GM12872 (cell line): ENCODE results near the gene COLEC12.

Experiments used
- TF ChIP-seq, protein P1 (sequence below): IDR thresholded peaks from 3 replicates; pipeline ENCODE4 v1.5.1; 2011; ENCODE audit warnings: low read depth, mild to moderate bottlenecking, low read length, moderate library complexity; ENCODE audit not compliant: insufficient read depth

Gene COLEC12

DNA sequence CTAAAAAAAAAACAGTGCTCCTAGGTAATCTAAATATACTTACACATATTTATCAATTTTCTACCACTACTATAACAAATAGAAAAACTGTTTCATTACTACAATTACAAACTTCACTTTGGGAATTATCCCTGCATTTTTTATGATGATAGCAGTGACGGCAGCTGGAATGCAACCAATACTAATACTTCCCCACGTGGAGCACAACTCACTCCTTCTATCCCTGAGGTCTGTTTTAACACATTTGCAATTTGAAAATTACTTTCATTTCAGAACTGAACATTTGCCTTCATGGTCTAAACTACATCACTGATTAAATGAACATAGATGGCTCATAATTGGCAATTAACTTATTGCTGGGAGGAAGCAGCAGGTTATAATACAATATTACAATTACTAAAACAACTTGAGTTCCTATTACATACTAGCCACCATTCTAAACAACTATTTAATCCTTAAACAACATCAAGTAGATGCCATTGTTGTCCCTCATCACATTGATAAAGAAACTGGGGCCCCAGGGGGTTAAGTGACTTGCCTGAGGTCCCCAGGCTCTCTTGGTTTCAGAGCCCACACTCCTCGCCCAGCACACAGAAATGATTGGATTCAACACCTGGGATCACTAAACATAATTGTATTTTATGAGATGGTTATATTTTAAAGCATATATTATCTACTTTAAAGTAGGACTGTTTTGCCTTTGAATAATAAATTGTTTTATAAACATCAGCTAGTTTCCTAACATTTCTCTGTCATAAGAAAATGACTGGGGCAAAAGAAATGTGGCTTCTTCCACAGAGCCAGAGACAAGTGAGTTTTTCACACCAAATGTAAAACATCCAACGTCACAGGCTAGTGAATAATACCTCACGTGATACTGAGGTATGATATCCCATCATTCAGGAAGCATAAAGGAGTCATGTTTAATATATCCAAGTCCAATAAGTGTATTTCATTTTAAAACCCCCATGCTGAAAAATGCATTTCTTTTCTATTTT, 6.2 kb downstream of the COLEC12 start:
- TF ChIP-seq, protein P1, sequence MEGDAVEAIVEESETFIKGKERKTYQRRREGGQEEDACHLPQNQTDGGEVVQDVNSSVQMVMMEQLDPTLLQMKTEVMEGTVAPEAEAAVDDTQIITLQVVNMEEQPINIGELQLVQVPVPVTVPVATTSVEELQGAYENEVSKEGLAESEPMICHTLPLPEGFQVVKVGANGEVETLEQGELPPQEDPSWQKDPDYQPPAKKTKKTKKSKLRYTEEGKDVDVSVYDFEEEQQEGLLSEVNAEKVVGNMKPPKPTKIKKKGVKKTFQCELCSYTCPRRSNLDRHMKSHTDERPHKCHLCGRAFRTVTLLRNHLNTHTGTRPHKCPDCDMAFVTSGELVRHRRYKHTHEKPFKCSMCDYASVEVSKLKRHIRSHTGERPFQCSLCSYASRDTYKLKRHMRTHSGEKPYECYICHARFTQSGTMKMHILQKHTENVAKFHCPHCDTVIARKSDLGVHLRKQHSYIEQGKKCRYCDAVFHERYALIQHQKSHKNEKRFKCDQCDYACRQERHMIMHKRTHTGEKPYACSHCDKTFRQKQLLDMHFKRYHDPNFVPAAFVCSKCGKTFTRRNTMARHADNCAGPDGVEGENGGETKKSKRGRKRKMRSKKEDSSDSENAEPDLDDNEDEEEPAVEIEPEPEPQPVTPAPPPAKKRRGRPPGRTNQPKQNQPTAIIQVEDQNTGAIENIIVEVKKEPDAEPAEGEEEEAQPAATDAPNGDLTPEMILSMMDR, result no peak

DNA sequence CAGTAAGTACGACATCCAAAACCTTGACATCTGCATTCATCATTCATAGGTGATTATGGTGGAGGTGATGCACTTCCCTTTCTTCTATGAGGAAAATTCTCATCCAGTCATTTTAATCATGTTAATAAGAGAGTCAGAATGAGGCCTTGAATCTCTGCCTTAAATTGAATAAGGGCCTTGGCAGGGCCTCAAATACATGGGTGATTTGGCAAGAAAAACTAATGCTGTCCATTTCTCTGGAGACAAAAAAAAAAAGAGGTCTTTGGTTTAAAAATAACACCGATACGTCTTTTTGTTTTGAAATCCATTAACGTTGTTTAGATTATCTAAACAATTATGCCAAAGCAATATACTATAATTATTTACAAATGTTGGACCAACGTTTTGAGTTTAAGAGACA, 8.1 kb downstream of the COLEC12 start:
- TF ChIP-seq, protein P1, result no peak

DNA sequence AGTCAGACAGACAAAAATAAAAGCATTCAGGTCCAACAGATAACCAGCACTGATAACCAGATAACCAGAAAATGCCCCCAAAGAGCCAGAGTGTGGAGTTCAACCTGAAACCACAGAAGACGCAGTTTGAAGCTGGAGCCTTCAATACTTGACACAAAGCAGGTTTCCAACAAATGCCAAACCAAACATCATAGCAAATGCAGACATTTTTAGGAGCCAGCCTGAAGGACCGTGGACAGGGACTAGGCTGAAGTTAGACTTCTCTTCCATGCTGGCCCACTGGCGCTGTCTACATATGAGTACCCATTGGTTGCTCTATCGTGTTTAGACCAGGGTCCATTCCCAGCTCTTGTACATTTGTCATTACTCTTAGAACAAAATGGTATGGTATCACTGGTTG, 9.9 kb downstream of the COLEC12 start:
- TF ChIP-seq, protein P1, result no peak

DNA sequence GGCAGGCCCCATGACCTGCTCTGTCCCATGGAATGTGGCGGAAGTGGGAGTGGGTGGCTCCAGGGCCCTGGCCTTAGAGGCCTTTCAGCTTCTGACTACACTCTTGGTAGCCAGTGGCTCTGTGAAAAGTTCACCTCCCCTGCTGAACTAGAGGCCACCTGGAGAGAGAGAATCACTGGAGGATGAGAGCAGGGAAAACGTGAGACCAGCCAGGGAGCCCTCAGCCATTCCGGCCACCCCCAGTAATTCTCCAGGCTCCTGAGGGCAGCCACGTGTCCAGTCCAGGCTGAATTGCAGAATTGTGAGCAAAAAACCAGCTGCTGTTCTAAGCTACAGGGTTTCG, 10.5 kb downstream of the COLEC12 start:
- TF ChIP-seq, protein P1, result no peak

DNA sequence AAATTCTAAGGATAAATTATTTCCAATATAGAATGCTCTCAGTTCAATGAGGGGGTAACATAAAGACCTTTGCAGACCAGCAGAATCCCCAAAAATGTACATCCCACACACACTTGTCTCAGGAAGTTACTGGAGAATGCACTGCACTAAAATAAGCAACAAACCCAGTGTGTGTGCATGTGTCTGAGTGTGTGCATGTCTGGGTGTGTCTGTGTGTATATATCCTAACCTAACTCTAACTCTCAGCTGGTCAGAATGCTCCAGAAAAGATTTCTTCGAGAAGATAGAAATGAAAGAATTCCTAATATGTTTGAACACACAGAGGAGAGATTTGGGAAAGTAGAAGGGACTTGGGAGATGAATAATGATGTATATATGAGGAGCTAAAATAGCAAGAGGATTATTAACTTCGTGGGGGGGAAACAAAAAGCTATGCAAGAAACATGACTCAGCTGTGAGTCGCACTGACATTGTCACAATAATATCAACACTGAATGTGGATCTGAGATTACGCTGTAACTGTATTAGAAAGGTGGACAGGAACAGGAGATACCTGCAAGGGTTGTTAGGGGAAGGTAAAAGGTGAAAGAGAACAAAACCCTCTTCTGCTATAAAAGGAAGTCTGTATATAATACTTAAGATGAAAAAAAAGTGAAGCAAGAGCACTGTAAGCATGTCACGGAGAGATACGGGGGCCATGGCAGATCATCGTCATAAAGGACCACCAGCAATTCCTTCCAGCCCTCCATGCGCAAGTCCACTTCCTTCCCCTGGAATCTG, 11.1 kb downstream of the COLEC12 start:
- TF ChIP-seq, protein P1, result no peak

DNA sequence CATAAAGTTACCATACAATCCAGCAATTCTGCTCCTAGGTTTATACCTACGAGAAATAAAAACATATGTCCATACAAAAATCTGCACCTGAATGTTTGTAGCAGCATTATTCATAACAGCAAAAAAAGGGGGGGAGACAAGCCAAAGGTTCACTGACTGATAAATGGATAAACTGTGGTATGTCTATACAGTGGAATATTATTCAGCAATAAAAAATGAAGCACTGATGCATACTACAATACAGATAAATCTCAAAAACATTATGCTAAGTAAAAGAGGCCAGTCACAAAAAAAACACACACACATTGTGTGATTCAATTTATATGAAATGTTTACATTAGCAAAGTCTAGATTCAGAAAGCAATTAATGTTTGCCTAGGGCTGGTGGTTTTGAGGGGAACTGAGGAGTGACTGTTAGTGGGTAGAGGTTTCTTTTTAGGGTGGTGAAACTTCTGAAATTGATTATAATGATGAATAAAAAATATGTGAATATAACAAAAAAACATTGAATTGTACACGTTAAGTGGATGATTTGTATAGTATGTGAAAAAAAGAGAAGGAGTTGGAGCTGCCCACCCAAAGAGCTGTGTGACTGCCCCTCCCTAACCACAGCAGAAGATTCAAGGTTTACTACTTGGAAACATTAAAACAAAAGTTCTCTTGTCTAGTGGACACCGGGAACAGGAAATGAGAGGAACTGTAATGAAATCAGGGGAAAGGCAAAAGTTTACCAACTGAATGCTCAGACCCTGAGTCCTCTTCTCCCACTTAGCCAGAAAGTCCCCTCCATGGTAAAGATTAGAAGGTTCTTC, 13.4 kb downstream of the COLEC12 start:
- TF ChIP-seq, protein P1, result no peak

DNA sequence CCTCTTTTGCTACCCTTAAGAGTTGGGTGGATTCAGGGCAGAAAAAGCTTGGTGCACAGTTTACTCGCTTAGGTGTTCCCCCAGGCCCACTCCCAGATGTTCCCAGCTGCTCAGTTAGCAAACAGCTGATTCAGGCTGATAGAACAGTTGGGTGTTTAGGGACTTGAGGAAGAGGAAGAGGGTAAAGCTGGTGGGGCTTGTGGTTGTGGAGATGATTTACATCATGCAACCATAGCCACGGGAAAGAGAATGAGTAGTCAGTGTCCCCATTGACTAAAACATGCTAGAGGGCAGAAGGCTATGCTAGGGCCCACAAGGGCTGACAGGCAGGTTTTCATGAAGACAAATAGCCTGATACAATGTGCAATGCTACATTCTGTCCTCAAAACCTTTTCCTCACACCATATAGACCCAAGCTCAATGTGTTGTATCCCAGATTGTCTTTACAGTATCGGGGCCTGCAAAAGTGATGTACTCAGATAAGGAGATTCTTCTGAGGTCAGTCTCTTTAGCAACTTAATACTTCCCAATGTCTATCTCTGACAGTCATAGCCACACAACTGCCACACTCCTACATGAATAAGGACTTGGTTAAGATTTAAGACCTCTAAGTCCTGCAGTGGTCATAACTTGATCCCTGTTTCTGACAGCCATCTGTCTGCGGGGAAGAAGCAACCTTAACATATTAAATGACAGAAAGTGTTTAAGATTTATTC, 15.6 kb downstream of the COLEC12 start:
- TF ChIP-seq, protein P1, result no peak
